Endothelial cell (in vitro differentiated cells): ENCODE data around the gene SETD6. TPM values are rescaled to one million over a fixed set of nuclear protein-coding genes. Genes with fewer than 3 reads are reported as not detected.
"Not testable (repeated sequence)": the region's sequence is repeated elsewhere in the genome, so short reads cannot be mapped to it uniquely, and the experiment has no call there.

Experiments
- DNase-seq: peaks from one replicate; pipeline ENCODE4 v3.0.0; 2021; ENCODE audit warnings: low spot score
- H3K27ac Mint-ChIP-seq: one replicate; pipeline ENCODE4 v1.8.0; 2021; ENCODE audit warnings: mixed read lengths, inconsistent platforms; ENCODE audit not compliant: unreplicated experiment
- H3K27me3 Mint-ChIP-seq: one replicate; pipeline ENCODE4 v1.8.0; 2021; ENCODE audit warnings: mild to moderate bottlenecking, moderate library complexity, mixed read lengths, inconsistent platforms; ENCODE audit not compliant: unreplicated experiment
- H3K36me3 Mint-ChIP-seq: one replicate; pipeline ENCODE4 v1.8.0; 2021; ENCODE audit warnings: mild to moderate bottlenecking, low read depth, mixed read lengths, inconsistent platforms; ENCODE audit not compliant: unreplicated experiment
- H3K4me1 Mint-ChIP-seq: one replicate; pipeline ENCODE4 v1.8.0; 2021; ENCODE audit warnings: mild to moderate bottlenecking, mixed read lengths, inconsistent platforms; ENCODE audit not compliant: unreplicated experiment
- H3K4me3 Mint-ChIP-seq: one replicate; pipeline ENCODE4 v1.8.0; 2021; ENCODE audit warnings: mild to moderate bottlenecking, mixed read lengths, inconsistent platforms; ENCODE audit not compliant: unreplicated experiment
- H3K9me3 Mint-ChIP-seq: one replicate; pipeline ENCODE4 v1.8.0; 2021; ENCODE audit warnings: mixed read lengths, inconsistent platforms; ENCODE audit not compliant: unreplicated experiment
- CTCF ChIP-seq: fragments of 200-600 bp; sonication (generic); IDR thresholded peaks from one replicate; pipeline ENCODE4 v1.5.0; 2021; ENCODE audit warnings: antibody characterized with exemption; ENCODE audit not compliant: unreplicated experiment
- total RNA-seq: library from RNA; stranded (reverse); fragmentation: NEBNext Ultra II Directional; extraction: Animal tissue kit (Norgen Biotek cat#: 25700); gene quantifications from one replicate; pipeline ENCODE4 v1.2.1, GENCODE V29; 2021; ENCODE audit not compliant: unreplicated experiment

Gene SETD6
- total RNA-seq, 1 donor from 2014 or later: 7.9 TPM

GRCh38 chr16:58563235-58563634 is 47.9 kb downstream of the SETD6 start:
- Mint-ChIP-seq H3K36me3 (peaks cover 15% of the 10 kb centered on the region), H3K4me3 (no peak overlapping the region), H3K4me1 (no peaks in the 10 kb centered on the region), H3K27me3 (no peaks in the 10 kb centered on the region), H3K27ac (no peak overlapping the region), H3K9me3 (no peaks in the 10 kb centered on the region)
- no peak for DNase-seq
- TF ChIP-seq CTCF: no peak

GRCh38 chr16:58563775-58564174 is 48.5 kb downstream of the SETD6 start:
- Mint-ChIP-seq H3K9me3 (no peaks in the 10 kb centered on the region), H3K27me3 (no peaks in the 10 kb centered on the region), H3K27ac (no peak overlapping the region), H3K36me3 (peaks cover 16% of the 10 kb centered on the region), H3K4me1 (no peaks in the 10 kb centered on the region), H3K4me3 (no peak overlapping the region)
- no peak for DNase-seq
- TF ChIP-seq CTCF: no peak

GRCh38 chr16:58565697-58566096 is 50.4 kb downstream of the SETD6 start:
- not testable (repeated sequence) for H3K27ac Mint-ChIP-seq, DNase-seq, H3K4me3 Mint-ChIP-seq, H3K9me3 Mint-ChIP-seq, H3K4me1 Mint-ChIP-seq, H3K27me3 Mint-ChIP-seq
- peaks cover 33% of the 10 kb centered on the region for H3K36me3 Mint-ChIP-seq

Other genes starting within 250 kb of the SETD6 start
- not detected for gene PRSS54, start 220.5 kb upstream of the SETD6 start, total RNA-seq
- gene GINS3, start 123.0 kb upstream of the SETD6 start, total RNA-seq: 4.9 TPM
- 5.9 TPM for gene NDRG4, start 15.4 kb upstream of the SETD6 start, total RNA-seq
- gene CNOT1, start 114.3 kb downstream of the SETD6 start, total RNA-seq: 152 TPM
- gene SLC38A7, start 169.3 kb downstream of the SETD6 start, total RNA-seq: 56.7 TPM
- gene GOT2, start 218.8 kb downstream of the SETD6 start, total RNA-seq: 105 TPM